Ecto neural progenitor cell (in vitro differentiated cells): ENCODE results near the gene MRPS2.
A peak's percentile ranks its signal among the peaks of the same experiment; 100 is the strongest.

Experiments
- DNase-seq: peaks from one replicate; pipeline ENCODE4 v3.0.0-alpha.2; 2018; ENCODE audit warnings: low spot score

Gene MRPS2

GRCh38 chr9:135480071-135480939, 20.2 kb upstream of the MRPS2 start:
- DNase-seq: peak; percentile 65

GRCh38 chr9:135480940-135481310, 19.6 kb upstream of the MRPS2 start:
- no peak for DNase-seq

- DNase-seq: no peak
Measured at GRCh38 chr9:135482015-135482754, 18.3 kb upstream of the MRPS2 start.

GRCh38 chr9:135484460-135485277, 15.8 kb upstream of the MRPS2 start:
- no peak for DNase-seq

GRCh38 chr9:135485385-135485784, 15.1 kb upstream of the MRPS2 start:
- no peak for DNase-seq

GRCh38 chr9:135485832-135486231, 14.7 kb upstream of the MRPS2 start:
- DNase-seq: no peak

- no peak for DNase-seq
Measured at GRCh38 chr9:135486267-135487065, 14.0 kb upstream of the MRPS2 start.

GRCh38 chr9:135487281-135488012, 13.0 kb upstream of the MRPS2 start:
- DNase-seq: no peak

- no peak for DNase-seq
Measured at GRCh38 chr9:135488013-135488330, 12.5 kb upstream of the MRPS2 start.

GRCh38 chr9:135488527-135488926, 12.0 kb upstream of the MRPS2 start:
- no peak for DNase-seq

GRCh38 chr9:135489188-135489906, 11.1 kb upstream of the MRPS2 start:
- no peak for DNase-seq

- DNase-seq: no peak
Measured at GRCh38 chr9:135490166-135490870, 10.2 kb upstream of the MRPS2 start.

GRCh38 chr9:135490980-135491464, 9.5 kb upstream of the MRPS2 start:
- no peak for DNase-seq

- no peak for DNase-seq
Measured at GRCh38 chr9:135491764-135492163, 8.7 kb upstream of the MRPS2 start.

GRCh38 chr9:135492886-135493669, 7.4 kb upstream of the MRPS2 start:
- DNase-seq: no peak

- no peak for DNase-seq
Measured at GRCh38 chr9:135494791-135495559, 5.5 kb upstream of the MRPS2 start.

GRCh38 chr9:135498381-135499126, 1.9 kb upstream of the MRPS2 start:
- no peak for DNase-seq
